Sigmoid colon (tissue), 3 donors: ENCODE measurements around the gene CARM1.
"Not testable (repeated sequence)": the region's sequence is repeated elsewhere in the genome, so short reads cannot be mapped to it uniquely, and the experiment has no call there.

Experiments
- CTCF ChIP-seq, 4 experiments: fragments of 450-650 bp in 3 of 4; fragments of 200-600 bp in 1 of 4; IDR thresholded peaks; one replicate each; pipeline ENCODE4 v1.5.1; 2016 to 2019; ENCODE audit warnings: antibody characterized with exemption in 4 of 4, mild to moderate bottlenecking in 3 of 4, moderate library complexity in 2 of 4
- POLR2A ChIP-seq, 2 donors: fragments of 450-650 bp; IDR thresholded peaks; one replicate each; pipeline ENCODE4 v1.6.1; 2016; ENCODE audit warnings: antibody characterized with exemption in 2 of 2, mild to moderate bottlenecking in 2 of 2, moderate library complexity in 2 of 2

GRCh38 chr19:10959277-10959968 is 88.1 kb downstream of the CARM1 start:
- TF ChIP-seq POLR2A, CTCF (IDR thresholded peaks at IDR 0.05): not testable (repeated sequence)
